HepG2 (cell line): ENCODE data around the gene NOL4L. TPM values are rescaled to one million over a fixed set of nuclear protein-coding genes. Genes with fewer than 3 reads are reported as not detected.

ENCODE experiments used
- HDAC2 ChIP-seq: sonication (generic); formaldehyde crosslinking; IDR thresholded peaks from 2 replicates; pipeline ENCODE4 v1.4.0; 2020; ENCODE audit warnings: missing genetic modification reagents
- HMGXB3 ChIP-seq: sonication (generic); formaldehyde crosslinking; IDR thresholded peaks from 2 replicates; pipeline ENCODE4 v1.4.0; 2020; ENCODE audit warnings: missing genetic modification reagents, borderline replicate concordance
- IKZF4 ChIP-seq: sonication (generic); formaldehyde crosslinking; IDR thresholded peaks from 2 replicates; pipeline ENCODE4 v1.5.1; 2020; ENCODE audit warnings: borderline replicate concordance, mild to moderate bottlenecking, low read depth, missing genetic modification reagents; ENCODE audit errors: not compliant biosample characterization
- MBD4 ChIP-seq: IDR thresholded peaks from 2 replicates; pipeline ENCODE4 v1.6.1; 2012; ENCODE audit warnings: low read length, inconsistent platforms, borderline replicate concordance
- MTF2 ChIP-seq: sonication (generic); formaldehyde crosslinking; IDR thresholded peaks from 2 replicates; pipeline ENCODE4 v1.5.0; 2020; ENCODE audit warnings: missing genetic modification reagents, borderline replicate concordance
- NR2F6 ChIP-seq, 2 experiments: IDR thresholded peaks; 2 replicates each; pipeline ENCODE4 v1.6.1; 2016; ENCODE audit warnings: antibody characterized with exemption in 1 of 2, mild to moderate bottlenecking in 1 of 2
- REST ChIP-seq, 2 experiments: IDR thresholded peaks; 2 replicates each; pipeline ENCODE4 v1.6.1; 2011 to 2012; ENCODE audit warnings: low read length in 2 of 2, borderline replicate concordance in 1 of 2, low read depth in 1 of 2, mild to moderate bottlenecking in 1 of 2, moderate library complexity in 1 of 2
- REXO4 ChIP-seq: sonication (generic); formaldehyde crosslinking; IDR thresholded peaks from 2 replicates; pipeline ENCODE4 v1.8.0; 2022; ENCODE audit warnings: missing genetic modification reagents, mild to moderate bottlenecking, borderline replicate concordance
- ZGPAT ChIP-seq: IDR thresholded peaks from 2 replicates; pipeline ENCODE4 v1.6.1; 2016; ENCODE audit warnings: mild to moderate bottlenecking
- ZNF138 ChIP-seq: sonication (generic); formaldehyde crosslinking; IDR thresholded peaks from 2 replicates; pipeline ENCODE4 v1.5.0; 2020; ENCODE audit warnings: mild to moderate bottlenecking, low read depth, missing genetic modification reagents
- ZNF224 ChIP-seq: sonication (generic); formaldehyde crosslinking; IDR thresholded peaks from 2 replicates; pipeline ENCODE4 v1.5.0; 2020; ENCODE audit warnings: mild to moderate bottlenecking, missing genetic modification reagents
- ZNF367 ChIP-seq: sonication (generic); formaldehyde crosslinking; IDR thresholded peaks from 2 replicates; pipeline ENCODE4 v1.4.0; 2020; ENCODE audit warnings: missing genetic modification reagents, borderline replicate concordance
- ZNF512B ChIP-seq: sonication (generic); formaldehyde crosslinking; IDR thresholded peaks from 2 replicates; pipeline ENCODE4 v1.5.1; 2020; ENCODE audit warnings: missing genetic modification reagents, mild to moderate bottlenecking, borderline replicate concordance
- ZNF530 ChIP-seq: sonication (generic); formaldehyde crosslinking; IDR thresholded peaks from 2 replicates; pipeline ENCODE4 v1.5.0; 2020; ENCODE audit warnings: low read depth, mild to moderate bottlenecking, missing genetic modification reagents
- ZNF550 ChIP-seq: sonication (generic); formaldehyde crosslinking; IDR thresholded peaks from 2 replicates; pipeline ENCODE4 v1.4.0; 2020; ENCODE audit warnings: mild to moderate bottlenecking, missing genetic modification reagents, borderline replicate concordance
- polyA plus RNA-seq, 8 experiments: library from polyadenylated mRNA; depleted of rRNA in 3 of 8; stranded (reverse) in 7 of 8; unstranded in 1 of 8; fragments of >200 nt; fragmentation: Illumina TruSeq in 4 of 8; extraction: Trizol in 4 of 8; gene quantifications; 2 replicates each; pipeline versions ENCODE4 v1.2.1 to v1.2.3, GENCODE V29; 2011 to 2016; ENCODE audit warnings: low read depth in 4 of 8, missing spikeins in 1 of 8, mixed read lengths in 1 of 8; ENCODE audit not compliant: insufficient read depth in 1 of 8
- total RNA-seq, 5 experiments: library from RNA; depleted of rRNA; stranded (reverse); fragments of >200 nt; fragmentation: Illumina TruSeq; extraction: Trizol; gene quantifications; 2 replicates each; pipeline ENCODE4 v1.2.3, GENCODE V29; 2016; ENCODE audit warnings: low read depth in 1 of 5

NOL4L gene
- total and polyA plus RNA-seq, 2 of the 13 experiments (the other 11 are each of a cell fraction or from before 2014, with no cell fraction given) = 16.6 to 35.4 TPM

GRCh38 chr20:32521780-32522525, 63.2 kb downstream of the NOL4L start (continued):
- TF ChIP-seq IKZF4 (CRISPR knock-in tag) (peak; percentile 86), ZNF138 (CRISPR knock-in tag) (0 out of 2 replicates have a peak, but pooled peaks have one; percentile 34), HDAC2 (CRISPR knock-in tag) (no peak; the same call in 1 of the 2 replicates), ZNF367 (CRISPR knock-in tag) (no peak), NR2F6 (IDR thresholded peaks at IDR 0.05) (no peak), NR2F6 (CRISPR knock-in tag; IDR thresholded peaks at IDR 0.05) (peak; percentile 77), MTF2 (CRISPR knock-in tag) (peak; percentile 75; the same call in 1 of the 2 replicates), ZNF512B (CRISPR knock-in tag) (peak; percentile 88; the same call in 1 of the 2 replicates), HMGXB3 (peak; percentile 71; the same call in 1 of the 2 replicates), REST (IDR thresholded peaks at IDR 0.05; ENCODE audit: borderline replicate concordance in 1 of 2, low read depth in 1 of 2, low read length in 2 of 2) (no peak), ZNF530 (CRISPR knock-in tag) (no peak), REXO4 (CRISPR knock-in tag) (no peak), ZNF224 (CRISPR knock-in tag) (no peak; the same call in 1 of the 2 replicates), ZNF550 (CRISPR knock-in tag) (0 out of 2 replicates have a peak, but pooled peaks have one; percentile 23), MBD4 (no peak), ZGPAT (CRISPR knock-in tag) (peak; percentile 68)
